A549 (cell line): Measurements from ENCODE around the gene LY86.

Experiments used
- CEBPB ChIP-seq, 2 experiments: fragments of >200 bp in 1 of 2; sonication (Bioruptor Twin) in 1 of 2; formaldehyde crosslinking in 1 of 2; IDR thresholded peaks; 2 replicates each; pipeline ENCODE4 v1.6.1; 2012 to 2016
- EP300 ChIP-seq, 2 experiments: fragments of >200 bp; sonication (Bioruptor Twin); formaldehyde crosslinking; IDR thresholded peaks; 2 replicates in 1 of 2; 3 replicates in 1 of 2; pipeline ENCODE4 v1.6.1; 2016 to 2017
- GATA3 ChIP-seq: IDR thresholded peaks from 2 replicates; pipeline ENCODE4 v1.6.1; 2012; ENCODE audit warnings: borderline replicate concordance
- KDM1A ChIP-seq: fragments of 200-600 bp; sonication (generic); IDR thresholded peaks from 2 replicates; pipeline ENCODE4 v1.6.1; 2016; ENCODE audit warnings: low read depth, mild to moderate bottlenecking
- MYC ChIP-seq: IDR thresholded peaks from 2 replicates; pipeline ENCODE4 v1.6.1; 2012; ENCODE audit warnings: mild to moderate bottlenecking, inconsistent platforms, low read length, improper control_type of control experiment, borderline replicate concordance
- TF ChIP-seq, protein P1 (sequence below): fragments of >200 bp; sonication (Bioruptor Twin); formaldehyde crosslinking; IDR thresholded peaks from 3 replicates; pipeline ENCODE4 v1.5.1; 2016

DNA sequence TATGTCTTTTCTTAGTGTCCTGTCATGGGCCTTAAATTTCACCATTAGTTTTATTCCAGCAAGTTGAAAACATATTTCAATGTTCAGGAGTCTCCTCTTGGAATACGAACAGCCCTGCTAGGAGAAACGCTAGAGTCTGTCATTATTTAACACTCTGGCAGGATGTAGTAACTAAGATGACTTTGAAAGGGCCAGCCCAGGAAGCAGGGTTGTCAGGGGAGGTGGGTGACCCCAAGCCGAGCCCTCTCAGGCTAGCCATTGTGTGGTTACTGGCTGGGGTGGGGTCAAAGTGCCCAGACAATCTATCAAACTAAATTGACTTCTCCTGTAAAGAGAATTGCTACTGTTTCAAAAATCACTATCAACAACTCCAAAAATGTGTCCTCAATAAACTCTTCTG is 67.8 kb downstream of the LY86 start:
- TF ChIP-seq CEBPB (IDR thresholded peaks at IDR 0.05) (no peak), KDM1A (no peak), MYC (no peak), EP300 (IDR thresholded peaks at IDR 0.05) (no peak), GATA3 (no peak)
- TF ChIP-seq, protein P1, sequence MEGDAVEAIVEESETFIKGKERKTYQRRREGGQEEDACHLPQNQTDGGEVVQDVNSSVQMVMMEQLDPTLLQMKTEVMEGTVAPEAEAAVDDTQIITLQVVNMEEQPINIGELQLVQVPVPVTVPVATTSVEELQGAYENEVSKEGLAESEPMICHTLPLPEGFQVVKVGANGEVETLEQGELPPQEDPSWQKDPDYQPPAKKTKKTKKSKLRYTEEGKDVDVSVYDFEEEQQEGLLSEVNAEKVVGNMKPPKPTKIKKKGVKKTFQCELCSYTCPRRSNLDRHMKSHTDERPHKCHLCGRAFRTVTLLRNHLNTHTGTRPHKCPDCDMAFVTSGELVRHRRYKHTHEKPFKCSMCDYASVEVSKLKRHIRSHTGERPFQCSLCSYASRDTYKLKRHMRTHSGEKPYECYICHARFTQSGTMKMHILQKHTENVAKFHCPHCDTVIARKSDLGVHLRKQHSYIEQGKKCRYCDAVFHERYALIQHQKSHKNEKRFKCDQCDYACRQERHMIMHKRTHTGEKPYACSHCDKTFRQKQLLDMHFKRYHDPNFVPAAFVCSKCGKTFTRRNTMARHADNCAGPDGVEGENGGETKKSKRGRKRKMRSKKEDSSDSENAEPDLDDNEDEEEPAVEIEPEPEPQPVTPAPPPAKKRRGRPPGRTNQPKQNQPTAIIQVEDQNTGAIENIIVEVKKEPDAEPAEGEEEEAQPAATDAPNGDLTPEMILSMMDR, result no peak
